Osteoblast (primary cell): ENCODE results near the gene PRKN. TPM values are rescaled to one million over a fixed set of nuclear protein-coding genes. Genes with fewer than 3 reads are reported as not detected.

Source experiments
- DNase-seq: peaks from one replicate; pipeline ENCODE4 v3.0.0; 2011; ENCODE audit warnings: low spot score, mixed read lengths; ENCODE audit not compliant: insufficient read length; ENCODE audit errors: missing footprints
- H2AFZ ChIP-seq: 2 replicates; pipeline ENCODE4 v1.6.0; 2011; ENCODE audit warnings: mild to moderate bottlenecking, low read length
- H3K27ac ChIP-seq: 2 replicates; pipeline ENCODE4 v1.5.1; 2011; ENCODE audit warnings: mild to moderate bottlenecking, low read depth, low read length, moderate library complexity
- H3K27me3 ChIP-seq: 2 replicates; pipeline ENCODE4 v1.6.0; 2012; ENCODE audit warnings: mild to moderate bottlenecking, control low read depth, inconsistent platforms, low read length, moderate library complexity; ENCODE audit not compliant: insufficient read depth
- H3K36me3 ChIP-seq: 2 replicates; pipeline ENCODE4 v1.5.1; 2011; ENCODE audit warnings: mild to moderate bottlenecking, low read length, control low read depth, moderate library complexity; ENCODE audit not compliant: insufficient read depth
- H3K4me1 ChIP-seq: 2 replicates; pipeline ENCODE4 v1.5.1; 2011; ENCODE audit warnings: mild to moderate bottlenecking, low read length, control low read depth, moderate library complexity; ENCODE audit not compliant: insufficient read depth
- H3K4me2 ChIP-seq: 2 replicates; pipeline ENCODE4 v1.6.0; 2011; ENCODE audit warnings: mild to moderate bottlenecking, low read length; ENCODE audit not compliant: insufficient read depth
- H3K4me3 ChIP-seq: fragments of 200-600 bp; sonication (generic); 3 replicates; pipeline ENCODE4 v1.5.1; 2012; ENCODE audit warnings: mild to moderate bottlenecking, low read length, inconsistent platforms; ENCODE audit not compliant: insufficient read depth
- H3K79me2 ChIP-seq: 2 replicates; pipeline ENCODE4 v1.6.0; 2012; ENCODE audit warnings: mild to moderate bottlenecking, low read length, control low read depth, inconsistent platforms; ENCODE audit not compliant: insufficient read depth
- H3K9me3 ChIP-seq: 2 replicates; pipeline ENCODE4 v1.5.1; 2011; ENCODE audit warnings: low read depth, low read length, control low read depth
- H4K20me1 ChIP-seq: 2 replicates; pipeline ENCODE4 v1.6.0; 2012; ENCODE audit warnings: mild to moderate bottlenecking, low read length, control low read depth; ENCODE audit not compliant: insufficient read depth
- CTCF ChIP-seq: IDR thresholded peaks from 2 replicates; pipeline ENCODE4 v1.5.1; 2011; ENCODE audit warnings: mild to moderate bottlenecking, low read depth, low read length, moderate library complexity; ENCODE audit errors: extremely low read depth
- total RNA-seq: library from RNA; depleted of rRNA; stranded (reverse); fragments of >200 nt; gene quantifications from 2 replicates; pipeline ENCODE4 v1.2.3, GENCODE V29; 2012

PRKN gene
- total RNA-seq, 1 donor, result 2.9 TPM

DNA sequence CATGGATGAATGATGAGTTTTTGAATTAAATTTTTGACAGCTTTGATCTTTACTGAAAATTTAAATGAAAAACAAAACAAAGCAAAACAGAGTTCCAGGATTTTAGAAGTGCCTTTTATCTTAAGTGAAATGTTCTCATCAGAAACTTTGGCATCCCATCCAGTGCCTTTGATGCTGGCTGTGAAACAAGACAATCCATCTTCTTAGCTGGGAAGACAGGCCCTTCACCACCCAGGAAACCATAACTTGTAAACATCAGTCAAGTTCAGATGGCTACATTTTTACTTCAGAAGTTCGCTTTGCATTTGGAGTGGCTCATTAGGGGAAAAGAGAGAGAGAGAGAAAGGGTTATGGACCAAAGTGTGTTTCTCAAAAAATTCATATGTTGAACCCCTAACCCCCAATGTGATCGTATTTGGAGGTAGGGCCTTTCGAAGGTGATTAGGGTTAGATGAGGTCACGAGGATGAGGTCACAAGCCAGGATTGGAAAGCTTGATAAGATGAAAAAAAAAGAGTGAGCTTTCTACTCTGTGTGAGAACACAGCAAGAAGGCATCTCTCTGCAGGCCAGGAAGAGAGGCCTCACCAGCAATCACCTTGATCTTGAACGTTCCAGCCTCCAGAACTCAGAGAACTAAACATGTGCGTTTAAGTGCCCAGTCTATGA lies 366.5 kb downstream of the PRKN start:
- Histone ChIP-seq H3K27ac (no peak overlapping the region), H3K4me2 (no peak overlapping the region), H3K27me3 (no peaks in the 10 kb centered on the region), H3K4me1 (no peaks in the 10 kb centered on the region), H2AFZ (no peak overlapping the region), H3K36me3 (no peaks in the 10 kb centered on the region), H4K20me1 (no peaks in the 10 kb centered on the region), H3K4me3 (no peak overlapping the region), H3K79me2 (no peaks in the 10 kb centered on the region), H3K9me3 (no peaks in the 10 kb centered on the region)
- TF ChIP-seq CTCF, result no peak
- no peak for DNase-seq

DNA sequence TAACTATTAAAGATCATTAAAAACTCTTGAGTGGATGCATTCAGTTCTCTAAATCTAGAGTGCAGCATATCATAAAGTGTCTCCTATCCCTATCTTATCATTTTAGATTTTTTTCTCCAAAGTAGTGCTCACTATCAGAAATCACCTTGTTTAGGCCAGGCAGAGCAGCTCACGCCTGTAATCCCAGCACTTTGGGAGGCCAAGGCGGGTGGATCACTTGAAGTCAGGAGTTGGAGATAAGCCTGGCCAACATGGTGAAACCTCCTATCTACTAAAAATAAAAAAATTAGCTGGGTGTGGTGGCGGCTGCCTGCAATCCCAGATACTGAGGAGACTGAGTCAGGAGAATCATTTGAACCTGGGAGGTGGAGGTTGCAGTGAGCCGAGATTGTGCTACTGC lies 368.9 kb downstream of the PRKN start:
- Histone ChIP-seq H3K9me3 (no peaks in the 10 kb centered on the region), H3K27me3 (no peaks in the 10 kb centered on the region), H2AFZ (no peak overlapping the region), H3K4me2 (no peak overlapping the region), H3K4me3 (no peak overlapping the region), H3K36me3 (no peaks in the 10 kb centered on the region), H4K20me1 (no peaks in the 10 kb centered on the region), H3K4me1 (no peaks in the 10 kb centered on the region), H3K79me2 (no peaks in the 10 kb centered on the region), H3K27ac (no peak overlapping the region)
- no peak for DNase-seq
- no peak for TF ChIP-seq CTCF

GRCh38 chr6:162345051-162345511 lies 382.5 kb downstream of the PRKN start:
- Histone ChIP-seq H2AFZ (no peak overlapping the region), H4K20me1 (no peaks in the 10 kb centered on the region), H3K27ac (no peak overlapping the region), H3K4me1 (no peaks in the 10 kb centered on the region), H3K36me3 (no peaks in the 10 kb centered on the region), H3K4me3 (no peak overlapping the region), H3K79me2 (no peaks in the 10 kb centered on the region), H3K9me3 (no peaks in the 10 kb centered on the region), H3K27me3 (no peaks in the 10 kb centered on the region), H3K4me2 (no peak overlapping the region)
- TF ChIP-seq CTCF, result no peak
- DNase-seq, result no peak

- H3K4me3 ChIP-seq, result no peak overlapping the region
- H3K4me2 ChIP-seq, result no peak overlapping the region
- no peaks in the 10 kb centered on the region for H3K36me3 ChIP-seq
- H3K27me3 ChIP-seq, result no peaks in the 10 kb centered on the region
- no peaks in the 10 kb centered on the region for H4K20me1 ChIP-seq
- no peaks in the 10 kb centered on the region for H3K4me1 ChIP-seq
- TF ChIP-seq CTCF, result no peak
- no peaks in the 10 kb centered on the region for H3K9me3 ChIP-seq
- no peak for DNase-seq
- H3K27ac ChIP-seq, result no peak overlapping the region
- H3K79me2 ChIP-seq, result no peaks in the 10 kb centered on the region
- H2AFZ ChIP-seq, result no peak overlapping the region
These were observed 382.9 kb downstream of the PRKN start for GRCh38 chr6:162344646-162345010.
